ENCODE data around the gene TRIM49D2. TPM values are rescaled to one million over a fixed set of nuclear protein-coding genes. Genes with fewer than 3 reads are reported as not detected.
A peak's percentile ranks its signal among the peaks of the same experiment; 100 is the strongest.
"Not testable (repeated sequence)": the region's sequence is repeated elsewhere in the genome, so short reads cannot be mapped to it uniquely, and the experiment has no call there.

TRIM49D2 gene
- not detected for polyA plus RNA-seq
- long read RNA-seq, donor 1 = 0 reads
- long read RNA-seq, donor 2 = 0 reads
- long read RNA-seq, donor 3 = 0 reads
- long read RNA-seq, donor 4 = 0 reads
- long read RNA-seq, donor 5 = 0 reads
- long read RNA-seq, donor 6 = 0 reads
- long read RNA-seq, donor 7 = 0 reads
- long read RNA-seq, donor 8 = 0 reads
- long read RNA-seq, donor 9 = 0 reads
- long read RNA-seq, donor 10 = 0 reads

DNA sequence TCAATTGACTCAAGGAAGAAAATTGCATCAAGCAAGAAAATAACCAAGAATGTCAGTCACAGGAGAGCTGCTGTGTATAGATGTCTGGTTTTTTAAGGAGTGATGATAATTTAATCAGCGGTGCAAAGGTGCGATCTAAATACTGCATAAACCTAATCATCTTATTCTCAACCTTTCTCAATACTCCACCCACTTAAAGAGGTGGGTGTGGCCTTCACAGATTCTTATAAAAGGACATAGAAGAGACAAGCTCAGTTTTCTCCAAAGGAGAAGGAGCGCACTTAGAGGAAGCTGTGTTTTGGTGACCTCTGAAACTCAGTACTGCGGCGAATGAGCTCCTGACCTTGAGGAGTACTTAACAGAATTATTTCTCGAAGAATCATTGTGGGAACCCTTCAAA, at the start of gene TRIM49D2:
Gene TRIM49D2, plus strand, starts transcription at position 301 of the 400 bp plus-strand sequence. CDS start 2,698 bp downstream, outside the sequence.
- 87 to 94% (median 93%) methylated on average over 2 of the region's 6 CpGs for WGBS, 3 donors
- H3K4me3 ChIP-seq (ENCODE audit: low read depth in 1 of 3, low read length in 3 of 3); H3K27ac ChIP-seq (ENCODE audit: low read depth in 1 of 3, low read length in 2 of 3); H3K27me3 ChIP-seq (ENCODE audit: control insufficient read depth in 3 of 3, insufficient read depth in 3 of 3, low read length in 3 of 3); H3K4me1 ChIP-seq (ENCODE audit: control insufficient read depth in 3 of 3, insufficient read depth in 2 of 3, low read depth in 1 of 3, low read length in 2 of 3); H3K36me3 ChIP-seq (ENCODE audit: control insufficient read depth in 3 of 3, insufficient read depth in 2 of 3, low read depth in 1 of 3, low read length in 3 of 3); FAIRE-seq; DNase-seq; H3K9me3 ChIP-seq (ENCODE audit: control insufficient read depth in 2 of 2, insufficient read depth in 1 of 2, low read depth in 1 of 2, low read length in 1 of 2): not testable (repeated sequence)

GRCh38 chr11:89877511-89877910, 46.4 kb upstream of the TRIM49D2 start:
- H3K4me1 ChIP-seq (ENCODE audit: control insufficient read depth in 3 of 3, insufficient read depth in 2 of 3, low read depth in 1 of 3, low read length in 2 of 3); H3K27ac ChIP-seq (ENCODE audit: low read depth in 1 of 3, low read length in 2 of 3); FAIRE-seq; H3K27me3 ChIP-seq (ENCODE audit: control insufficient read depth in 3 of 3, insufficient read depth in 3 of 3, low read length in 3 of 3); DNase-seq; H3K9me3 ChIP-seq (ENCODE audit: control insufficient read depth in 2 of 2, insufficient read depth in 1 of 2, low read depth in 1 of 2, low read length in 1 of 2); H3K36me3 ChIP-seq (ENCODE audit: control insufficient read depth in 3 of 3, insufficient read depth in 2 of 3, low read depth in 1 of 3, low read length in 3 of 3); H3K4me3 ChIP-seq (ENCODE audit: low read depth in 1 of 3, low read length in 3 of 3): not testable (repeated sequence)
- WGBS, 3 donors = 87 to 94% (median 87%) methylated on average over 4 to 6 of the region's 6 CpGs

- DNase-seq; H3K36me3 ChIP-seq (ENCODE audit: control insufficient read depth in 3 of 3, insufficient read depth in 2 of 3, low read depth in 1 of 3, low read length in 3 of 3); H3K27ac ChIP-seq (ENCODE audit: low read depth in 1 of 3, low read length in 2 of 3); H3K4me1 ChIP-seq (ENCODE audit: control insufficient read depth in 3 of 3, insufficient read depth in 2 of 3, low read depth in 1 of 3, low read length in 2 of 3); FAIRE-seq; H3K9me3 ChIP-seq (ENCODE audit: control insufficient read depth in 2 of 2, insufficient read depth in 1 of 2, low read depth in 1 of 2, low read length in 1 of 2); H3K27me3 ChIP-seq (ENCODE audit: control insufficient read depth in 3 of 3, insufficient read depth in 3 of 3, low read length in 3 of 3); H3K4me3 ChIP-seq (ENCODE audit: low read depth in 1 of 3, low read length in 3 of 3): not testable (repeated sequence)
- 68 to 87% (median 80%) methylated on average over 2 of the region's 3 CpGs for WGBS, 3 donors
Observed at GRCh38 chr11:89893245-89893644, 30.6 kb upstream of the TRIM49D2 start.

GRCh38 chr11:89900809-89901208, 23.1 kb upstream of the TRIM49D2 start:
- not testable (repeated sequence) for FAIRE-seq; H3K4me3 ChIP-seq (ENCODE audit: low read depth in 1 of 3, low read length in 3 of 3); H3K4me1 ChIP-seq (ENCODE audit: control insufficient read depth in 3 of 3, insufficient read depth in 2 of 3, low read depth in 1 of 3, low read length in 2 of 3); H3K27ac ChIP-seq (ENCODE audit: low read depth in 1 of 3, low read length in 2 of 3); DNase-seq; H3K36me3 ChIP-seq (ENCODE audit: control insufficient read depth in 3 of 3, insufficient read depth in 2 of 3, low read depth in 1 of 3, low read length in 3 of 3); H3K27me3 ChIP-seq (ENCODE audit: control insufficient read depth in 3 of 3, insufficient read depth in 3 of 3, low read length in 3 of 3); H3K9me3 ChIP-seq (ENCODE audit: control insufficient read depth in 2 of 2, insufficient read depth in 1 of 2, low read depth in 1 of 2, low read length in 1 of 2)
- WGBS, 3 donors = 89 to 100% (median 93%) methylated on average over 1 to 10 of the region's 14 CpGs

- no peak within 1 kb of the TSS for H3K4me3 ChIP-seq (ENCODE audit: low read depth in 1 of 3, low read length in 3 of 3)
- H3K4me1 ChIP-seq (ENCODE audit: control insufficient read depth in 3 of 3, insufficient read depth in 2 of 3, low read depth in 1 of 3, low read length in 2 of 3) = no peaks in the 10 kb centered on the region
- H3K27ac ChIP-seq (ENCODE audit: low read depth in 1 of 3, low read length in 2 of 3) = no peak within 1 kb of the TSS
- H3K27me3 ChIP-seq (ENCODE audit: control insufficient read depth in 3 of 3, insufficient read depth in 3 of 3, low read length in 3 of 3) = no peaks in the 10 kb centered on the region
- H3K9me3 ChIP-seq (ENCODE audit: control insufficient read depth in 2 of 2, insufficient read depth in 1 of 2, low read depth in 1 of 2, low read length in 1 of 2) = no peaks in the 10 kb centered on the region
- DNase-seq (peak in 1 of 2 donors; percentile 0), FAIRE-seq (no peak)
- H3K36me3 ChIP-seq (ENCODE audit: control insufficient read depth in 3 of 3, insufficient read depth in 2 of 3, low read depth in 1 of 3, low read length in 3 of 3) = no peaks in the 10 kb centered on the region
- WGBS, 3 donors = 33 to 66% (median 34%) methylated on average over 3 of the region's 3 CpGs
Observed at GRCh38 chr11:89922195-89922660, 1.6 kb upstream of the TRIM49D2 start, which contains the start of gene TRIM49D1. TSS of gene TRIM49D1 (minus strand) at chr11:89922245. CDS start at chr11:89917710, 4,535 bp downstream.

DNA sequence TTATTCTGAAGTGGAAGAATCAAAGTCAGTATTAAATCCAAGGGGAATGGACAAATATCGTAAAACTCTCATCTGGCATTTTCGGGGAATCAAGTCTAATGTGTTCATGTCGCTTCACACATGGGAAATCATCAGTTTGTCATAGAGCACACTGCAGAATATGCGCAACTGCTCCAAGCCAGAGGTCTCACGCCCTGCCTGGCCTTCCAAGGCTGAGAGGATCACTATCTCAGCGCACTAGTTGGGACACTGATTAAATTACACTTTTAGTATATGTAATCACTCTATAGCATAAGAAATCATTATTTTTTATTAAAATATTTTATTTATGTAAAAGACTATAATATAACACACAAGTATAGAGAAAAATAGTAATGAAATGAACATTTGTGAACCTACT, 37.0 kb downstream of the TRIM49D2 start:
- H3K4me1 ChIP-seq (ENCODE audit: control insufficient read depth in 3 of 3, insufficient read depth in 2 of 3, low read depth in 1 of 3, low read length in 2 of 3); H3K27ac ChIP-seq (ENCODE audit: low read depth in 1 of 3, low read length in 2 of 3); H3K27me3 ChIP-seq (ENCODE audit: control insufficient read depth in 3 of 3, insufficient read depth in 3 of 3, low read length in 3 of 3); H3K4me3 ChIP-seq (ENCODE audit: low read depth in 1 of 3, low read length in 3 of 3); FAIRE-seq; H3K36me3 ChIP-seq (ENCODE audit: control insufficient read depth in 3 of 3, insufficient read depth in 2 of 3, low read depth in 1 of 3, low read length in 3 of 3); H3K9me3 ChIP-seq (ENCODE audit: control insufficient read depth in 2 of 2, insufficient read depth in 1 of 2, low read depth in 1 of 2, low read length in 1 of 2); DNase-seq: not testable (repeated sequence)
- 75 to 90% (median 81%) methylated on average over 3 to 4 of the region's 6 CpGs for WGBS, 3 donors

GRCh38 chr11:89965737-89966136, 41.9 kb downstream of the TRIM49D2 start, which contains the start of gene TRIM64:
TSS of gene TRIM64 (plus strand) at chr11:89966037. CDS start at chr11:89968504, 2,467 bp downstream.
- not testable (repeated sequence) for H3K4me3 ChIP-seq (ENCODE audit: low read depth in 1 of 3, low read length in 3 of 3); H3K9me3 ChIP-seq (ENCODE audit: control insufficient read depth in 2 of 2, insufficient read depth in 1 of 2, low read depth in 1 of 2, low read length in 1 of 2); H3K27me3 ChIP-seq (ENCODE audit: control insufficient read depth in 3 of 3, insufficient read depth in 3 of 3, low read length in 3 of 3); DNase-seq; H3K27ac ChIP-seq (ENCODE audit: low read depth in 1 of 3, low read length in 2 of 3); H3K4me1 ChIP-seq (ENCODE audit: control insufficient read depth in 3 of 3, insufficient read depth in 2 of 3, low read depth in 1 of 3, low read length in 2 of 3); FAIRE-seq; H3K36me3 ChIP-seq (ENCODE audit: control insufficient read depth in 3 of 3, insufficient read depth in 2 of 3, low read depth in 1 of 3, low read length in 3 of 3)
- WGBS, 3 donors = no CpG with 5 or more reads among the region's 4 CpGs

All from small intestine (tissue), 16 donors.